Activated B cell treated with CpG ODN at 0.5 μM for 24 hours (primary cell): ENCODE results near the gene CADM1. TPM values are rescaled to one million over a fixed set of nuclear protein-coding genes. Genes with fewer than 3 reads are reported as not detected.

Source experiments
- ATAC-seq: fragments of 200-7000 bp; cut with Tn5 transposase; one replicate; pipeline ENCODE4 v1.10.0; 2021; ENCODE audit warnings: low read depth, mild to moderate bottlenecking, moderate library complexity
- CTCF ChIA-PET: fragments of 350-600 bp; sonication (Branson Sonifier 250); formaldehyde crosslinking; loops from one replicate; lab custom pipeline; 2021; ENCODE audit warnings: antibody characterized with exemption; lab: Charles Lee
- POLR2A ChIA-PET: fragments of 350-600 bp; sonication (Branson Sonifier 250); formaldehyde crosslinking; loops from one replicate; lab custom pipeline; 2021; ENCODE audit warnings: antibody characterized with exemption; lab: Charles Lee
- DNase-seq: peaks from one replicate; pipeline ENCODE4 v3.0.0; 2022
- H3K27ac Mint-ChIP-seq: one replicate; pipeline ENCODE4 v1.8.0; 2020; ENCODE audit warnings: mixed read lengths
- H3K27me3 Mint-ChIP-seq: one replicate; pipeline ENCODE4 v1.8.0; 2021; ENCODE audit warnings: mixed read lengths
- H3K36me3 Mint-ChIP-seq: one replicate; pipeline ENCODE4 v1.8.0; 2021; ENCODE audit warnings: low read depth, mixed read lengths
- H3K4me1 Mint-ChIP-seq: one replicate; pipeline ENCODE4 v1.8.0; 2021; ENCODE audit warnings: mixed read lengths
- H3K4me3 Mint-ChIP-seq: one replicate; pipeline ENCODE4 v1.8.0; 2020; ENCODE audit warnings: mild to moderate bottlenecking, mixed read lengths
- H3K9me3 Mint-ChIP-seq: one replicate; pipeline ENCODE4 v1.8.0; 2020; ENCODE audit warnings: mixed read lengths
- CTCF ChIP-seq: fragments of 200-600 bp; IDR thresholded peaks from one replicate; pipeline ENCODE4 v1.8.0; 2022; ENCODE audit warnings: antibody characterized with exemption, mild to moderate bottlenecking
- intact Hi-C: fragments of 100-400 bp; cut with micrococcal nuclease; formaldehyde crosslinking; loops from one replicate; pipeline ENCODE4 v1.15.1; 2024
- total RNA-seq: library from RNA; stranded (reverse); gene quantifications from 2 replicates; pipeline ENCODE4 v1.2.3, GENCODE V29; 2022

The CADM1 gene
- total RNA-seq, 1 donor from 2014 or later = 0.86 TPM

GRCh38 chr11:115425250-115425649 lies 79.0 kb downstream of the CADM1 start:
- H3K36me3 Mint-ChIP-seq = no peaks in the 10 kb centered on the region
- no peak for TF ChIP-seq CTCF
- no peak overlapping the region for H3K4me3 Mint-ChIP-seq
- ATAC-seq (no peak), DNase-seq (no peak)
- intact Hi-C loops = no loop called here
- H3K27ac Mint-ChIP-seq = no peak overlapping the region
- no peaks in the 10 kb centered on the region for H3K9me3 Mint-ChIP-seq
- POLR2A ChIA-PET = no interaction called here
- H3K27me3 Mint-ChIP-seq = no peaks in the 10 kb centered on the region
- H3K4me1 Mint-ChIP-seq = no peaks in the 10 kb centered on the region
- CTCF ChIA-PET = no interaction called here

- POLR2A ChIA-PET = no interaction called here
- DNase-seq = no peak
These were observed 80.3 kb downstream of the CADM1 start for GRCh38 chr11:115423728-115424459.

GRCh38 chr11:115421992-115422689 lies 82.1 kb downstream of the CADM1 start:
- Mint-ChIP-seq H3K9me3 (no peaks in the 10 kb centered on the region), H3K4me1 (no peaks in the 10 kb centered on the region), H3K36me3 (no peaks in the 10 kb centered on the region), H3K27me3 (no peaks in the 10 kb centered on the region), H3K4me3 (no peak overlapping the region), H3K27ac (no peak overlapping the region)
- ATAC-seq = no peak
- DNase-seq = no peak
- CTCF ChIA-PET = no interaction called here
- intact Hi-C loops = no loop called here
- TF ChIP-seq CTCF = no peak
- POLR2A ChIA-PET = no interaction called here

More at GRCh38 chr11:115423728-115424459, 80.3 kb downstream of the CADM1 start:
- TF ChIP-seq CTCF = no peak
- Mint-ChIP-seq H3K4me1 (no peaks in the 10 kb centered on the region), H3K27ac (no peak overlapping the region), H3K4me3 (no peak overlapping the region), H3K9me3 (no peaks in the 10 kb centered on the region), H3K36me3 (no peaks in the 10 kb centered on the region), H3K27me3 (no peaks in the 10 kb centered on the region)
- intact Hi-C loops = no loop called here
- no peak for ATAC-seq
- CTCF ChIA-PET = no interaction called here

GRCh38 chr11:115421352-115421991 lies 82.7 kb downstream of the CADM1 start:
- ATAC-seq = no peak
- intact Hi-C loops = no loop called here
- POLR2A ChIA-PET = no interaction called here

More at GRCh38 chr11:115421352-115421991, 82.7 kb downstream of the CADM1 start:
- Mint-ChIP-seq H3K27ac (no peak overlapping the region), H3K36me3 (no peaks in the 10 kb centered on the region), H3K4me3 (no peak overlapping the region), H3K9me3 (no peaks in the 10 kb centered on the region), H3K4me1 (no peaks in the 10 kb centered on the region), H3K27me3 (no peaks in the 10 kb centered on the region)
- no peak for TF ChIP-seq CTCF
- CTCF ChIA-PET = no interaction called here
- DNase-seq = no peak
